HCT116 (cell line): ENCODE data around the gene CCDC15. TPM values are rescaled to one million over a fixed set of nuclear protein-coding genes. Genes with fewer than 3 reads are reported as not detected.
"Not testable (repeated sequence)": the region's sequence is repeated elsewhere in the genome, so short reads cannot be mapped to it uniquely, and the experiment has no call there.

ENCODE experiments used
- ATAC-seq: fragments of 200-7000 bp; cut with Tn5 transposase; 2 replicates; pipeline ENCODE4 v1.9.1; 2020; ENCODE audit warnings: mild to moderate bottlenecking, moderate library complexity
- BruUV-seq: library from RNA; stranded (reverse); fragments of 400-500 nt; replicated peaks from 2 replicates; lab custom pipeline; 2021; lab: Mats Ljungman, UMichigan
- CTCF ChIA-PET: fragments of 300-600 bp; sonication (Branson Sonifier 250); formaldehyde crosslinking; loops from one replicate; lab custom pipeline; 2021; ENCODE audit warnings: antibody characterized with exemption; lab: Charles Lee
- POLR2A ChIA-PET: fragments of 300-600, 350-600 bp; sonication (Branson Sonifier 250); formaldehyde crosslinking; loops from one replicate; lab custom pipeline; 2021; ENCODE audit warnings: antibody characterized with exemption; lab: Charles Lee
- RAD21 ChIA-PET, 2 experiments: fragments of 300-600 bp; sonication (Branson Sonifier 250); formaldehyde crosslinking; loops; one replicate each; lab custom pipeline; 2023; ENCODE audit warnings: low total read pairs in 2 of 2; ENCODE audit not compliant: uncharacterized antibody in 2 of 2, unreplicated experiment in 2 of 2, low non-redundant PET in 1 of 2; lab: Charles Lee
- DNase-seq: peaks from one replicate; pipeline ENCODE4 v3.0.0-alpha.2; 2010; ENCODE audit warnings: low read depth, low spot score
- H2AFZ ChIP-seq: fragments of 200-600 bp; shearing (Covaris generic), sonication (generic); 2 replicates; pipeline ENCODE4 v1.6.1; 2017; ENCODE audit warnings: low read depth, mixed run types, mixed read lengths, antibody characterized with exemption, low read length; ENCODE audit not compliant: poor library complexity, severe bottlenecking
- H3K27ac ChIP-seq: 2 replicates; pipeline ENCODE4 v1.5.1; 2012; ENCODE audit warnings: low read depth, low read length
- H3K27me3 ChIP-seq: fragments of 200-600 bp; sonication (generic); 2 replicates; pipeline ENCODE4 v1.6.1; 2016; ENCODE audit warnings: mixed run types, low read length, mixed read lengths; ENCODE audit not compliant: insufficient read depth
- H3K36me3 ChIP-seq, 2 experiments: fragments of 200-500 bp in 1 of 2; fragments of 200-600 bp in 1 of 2; sonication (Bioruptor generic) in 1 of 2; sonication (generic) in 1 of 2; 2 replicates each; pipeline versions ENCODE4 v1.5.1 to v1.6.1; 2014 to 2016; ENCODE audit warnings: low read length in 2 of 2, inconsistent platforms in 1 of 2, mixed read lengths in 1 of 2, mixed run types in 1 of 2; ENCODE audit not compliant: insufficient read depth in 2 of 2, control insufficient read depth in 1 of 2
- H3K4me1 ChIP-seq, 2 experiments: fragments of 200-600 bp in 1 of 2; sonication (generic) in 1 of 2; 2 replicates each; pipeline versions ENCODE4 v1.5.1 to v1.6.1; 2012 to 2017; ENCODE audit warnings: low read length in 2 of 2, inconsistent platforms in 1 of 2, mild to moderate bottlenecking in 1 of 2, mixed read lengths in 1 of 2, mixed run types in 1 of 2, moderate library complexity in 1 of 2; ENCODE audit not compliant: insufficient read depth in 2 of 2, control insufficient read depth in 1 of 2
- H3K4me2 ChIP-seq: fragments of 200-600 bp; sonication (generic); 2 replicates; pipeline ENCODE4 v1.6.1; 2017; ENCODE audit warnings: mixed run types, low read length, mixed read lengths
- H3K4me3 ChIP-seq, 2 experiments: fragments of 200-600 bp in 1 of 2; sonication (generic) in 1 of 2; replicated peaks in 1 of 2; 2 replicates each; pipeline ENCODE4 v1.5.1; 2011 to 2016; ENCODE audit warnings: low read length in 2 of 2, control low read depth in 1 of 2, low read depth in 1 of 2, mild to moderate bottlenecking in 1 of 2, mixed read lengths in 1 of 2, mixed run types in 1 of 2
- H3K79me2 ChIP-seq: fragments of 200-600 bp; sonication (generic); 2 replicates; pipeline ENCODE4 v1.6.1; 2017; ENCODE audit warnings: mild to moderate bottlenecking, mixed run types, low read length, moderate library complexity, mixed read lengths; ENCODE audit not compliant: insufficient read depth
- H3K9ac ChIP-seq: fragments of 200-600 bp; sonication (generic); 2 replicates; pipeline ENCODE4 v1.6.1; 2016; ENCODE audit warnings: low read length, mixed read lengths
- H3K9me2 ChIP-seq: fragments of 200-600 bp; sonication (generic), shearing (Covaris generic); 2 replicates; pipeline ENCODE4 v1.6.1; 2017; ENCODE audit warnings: mixed run types, mild to moderate bottlenecking, moderate library complexity; ENCODE audit not compliant: insufficient read depth
- H3K9me3 ChIP-seq, 2 experiments: fragments of 200-500 bp in 1 of 2; fragments of 200-600 bp in 1 of 2; sonication (Bioruptor generic) in 1 of 2; sonication (generic) in 1 of 2; 2 replicates each; pipeline ENCODE4 v1.6.1; 2014 to 2017; ENCODE audit warnings: low read length in 2 of 2, mixed read lengths in 2 of 2, inconsistent platforms in 1 of 2, low read depth in 1 of 2, mild to moderate bottlenecking in 1 of 2, mixed run types in 1 of 2, moderate library complexity in 1 of 2; ENCODE audit not compliant: control insufficient read depth in 1 of 2, insufficient read depth in 1 of 2
- H4K20me1 ChIP-seq: fragments of 200-600 bp; sonication (generic), shearing (Covaris generic); 2 replicates; pipeline ENCODE4 v1.6.1; 2017; ENCODE audit warnings: mixed run types, mild to moderate bottlenecking, moderate library complexity; ENCODE audit not compliant: insufficient read depth
- RAD21 ChIP-seq: IDR thresholded peaks from 2 replicates; pipeline ENCODE4 v1.6.1; 2012; ENCODE audit warnings: low read depth, mild to moderate bottlenecking
- ZNF274 ChIP-seq: fragments of 200-500 bp; sonication (Bioruptor generic); IDR thresholded peaks from 2 replicates; pipeline ENCODE4 v1.6.1; 2014; ENCODE audit warnings: mild to moderate bottlenecking, low read depth, low read length, inconsistent platforms
- intact Hi-C: fragments of 100-400 bp; cut with micrococcal nuclease; formaldehyde crosslinking; loops from 2 replicates; pipeline ENCODE4 v1.10.0; 2022
- total RNA-seq: library from RNA; stranded (reverse); gene quantifications from one replicate; pipeline ENCODE4 v1.2.1, GENCODE V29; 2021; ENCODE audit not compliant: unreplicated experiment
- TF ChIP-seq, protein P1 (sequence below), 3 experiments: fragments of 200-600 bp in 1 of 3; sonication (generic) in 1 of 3; IDR thresholded peaks in 2 of 3; conservative IDR thresholded peaks in 1 of 3; 2 replicates each; pipeline ENCODE4 v1.5.1; 2012 to 2017; ENCODE audit warnings: low read depth in 2 of 3, low read length in 2 of 3, antibody characterized with exemption in 1 of 3, borderline replicate concordance in 1 of 3, control low read depth in 1 of 3, mild to moderate bottlenecking in 1 of 3, mixed read lengths in 1 of 3, mixed run types in 1 of 3, moderate library complexity in 1 of 3; ENCODE audit not compliant: insufficient read depth in 1 of 3

Gene CCDC15
- total RNA-seq, 1 experiment from 2014 or later = 2.4 TPM

DNA sequence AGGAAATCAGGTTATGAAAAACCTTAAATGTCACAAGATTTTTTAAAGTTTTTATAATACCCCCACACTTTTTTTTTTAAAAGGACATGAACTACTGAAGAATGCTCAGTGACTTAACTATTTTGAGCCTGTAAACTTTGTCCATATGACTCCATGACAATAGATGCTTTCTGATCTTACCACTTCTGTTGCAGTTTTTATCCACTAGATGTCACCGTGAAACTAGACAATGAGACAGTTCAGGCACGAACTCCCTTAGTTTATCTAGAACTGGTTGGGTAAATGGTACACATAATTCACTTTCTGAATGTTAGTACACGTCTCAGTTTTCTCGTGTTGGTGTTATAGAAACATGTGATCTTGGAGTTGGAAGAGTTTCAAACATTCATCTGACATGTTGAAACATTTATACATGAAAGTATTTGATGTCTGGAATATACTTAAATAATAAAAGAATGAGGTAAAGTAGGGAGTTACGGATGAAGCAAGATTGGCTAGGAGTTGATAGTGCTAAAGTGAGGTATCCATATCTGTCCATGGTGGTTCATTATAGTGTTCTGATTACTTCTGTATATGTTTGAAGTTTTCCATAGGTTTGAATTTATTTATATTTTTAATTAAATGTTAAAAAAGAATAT is 8.1 kb downstream of the CCDC15 start:
- Histone ChIP-seq H3K9ac (no peak overlapping the region), H3K36me3 (no peaks in the 10 kb centered on the region), H3K27ac (no peak overlapping the region), H3K4me3 (no peak overlapping the region), H4K20me1 (no peaks in the 10 kb centered on the region), H3K4me2 (no peak overlapping the region), H3K79me2 (no peaks in the 10 kb centered on the region), H3K9me3 (no peaks in the 10 kb centered on the region), H2AFZ (no peak overlapping the region), H3K27me3 (no peaks in the 10 kb centered on the region), H3K4me1 (no peaks in the 10 kb centered on the region), H3K9me2 (no peaks in the 10 kb centered on the region)
- POLR2A ChIA-PET = no interaction called here
- no TSS peak for BruUV-seq
- peak; percentile 99 for ATAC-seq
- RAD21 ChIA-PET = no interaction called here
- CTCF ChIA-PET = interaction anchor here (0.9 to 1.3 kb wide), 2 partner anchors 180 to 491 kb away, joined by 3 to 5 read pairs; no protein-coding TSS in a partner anchor
- intact Hi-C loops = loop anchor here (1.0 to 10.0 kb wide), 7 partner anchors 129 to 913 kb away; no protein-coding TSS in a partner anchor
- DNase-seq = peak; percentile 71
- TF ChIP-seq, protein P1, sequence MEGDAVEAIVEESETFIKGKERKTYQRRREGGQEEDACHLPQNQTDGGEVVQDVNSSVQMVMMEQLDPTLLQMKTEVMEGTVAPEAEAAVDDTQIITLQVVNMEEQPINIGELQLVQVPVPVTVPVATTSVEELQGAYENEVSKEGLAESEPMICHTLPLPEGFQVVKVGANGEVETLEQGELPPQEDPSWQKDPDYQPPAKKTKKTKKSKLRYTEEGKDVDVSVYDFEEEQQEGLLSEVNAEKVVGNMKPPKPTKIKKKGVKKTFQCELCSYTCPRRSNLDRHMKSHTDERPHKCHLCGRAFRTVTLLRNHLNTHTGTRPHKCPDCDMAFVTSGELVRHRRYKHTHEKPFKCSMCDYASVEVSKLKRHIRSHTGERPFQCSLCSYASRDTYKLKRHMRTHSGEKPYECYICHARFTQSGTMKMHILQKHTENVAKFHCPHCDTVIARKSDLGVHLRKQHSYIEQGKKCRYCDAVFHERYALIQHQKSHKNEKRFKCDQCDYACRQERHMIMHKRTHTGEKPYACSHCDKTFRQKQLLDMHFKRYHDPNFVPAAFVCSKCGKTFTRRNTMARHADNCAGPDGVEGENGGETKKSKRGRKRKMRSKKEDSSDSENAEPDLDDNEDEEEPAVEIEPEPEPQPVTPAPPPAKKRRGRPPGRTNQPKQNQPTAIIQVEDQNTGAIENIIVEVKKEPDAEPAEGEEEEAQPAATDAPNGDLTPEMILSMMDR (IDR thresholded peaks at IDR 0.05 in 2 of 3, conservative IDR thresholded peaks at IDR 0.05 in 1 of 3; ENCODE audit: borderline replicate concordance in 1 of 3, insufficient read depth in 1 of 3, low read depth in 2 of 3, low read length in 2 of 3) = peak; percentile 59 to 93 (median 81)
- TF ChIP-seq RAD21 = peak; percentile 96
- no peak for TF ChIP-seq ZNF274

DNA sequence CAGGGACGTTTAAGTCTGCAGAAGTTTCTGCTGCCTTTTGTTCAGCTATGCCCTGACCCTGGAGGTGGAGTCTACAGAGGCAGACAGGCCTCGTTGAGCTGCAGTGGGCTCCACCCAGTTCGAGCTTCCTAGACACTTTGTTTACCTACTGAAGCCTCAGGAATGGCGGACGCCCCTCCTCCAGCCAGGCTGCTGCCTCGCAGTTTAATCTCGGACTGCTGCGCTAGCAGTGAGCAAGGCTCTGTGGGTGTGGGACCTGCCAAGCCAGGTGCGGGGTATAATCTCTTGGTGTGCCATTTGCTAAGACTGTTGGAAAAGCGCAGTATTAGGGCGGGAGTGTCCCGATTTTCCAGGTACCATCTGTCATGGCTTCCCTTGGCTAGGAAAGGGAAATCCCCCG is 14.2 kb downstream of the CCDC15 start:
- BruUV-seq, H3K9ac ChIP-seq, H3K9me3 ChIP-seq, RAD21 ChIA-PET, POLR2A ChIA-PET, ATAC-seq, H3K27ac ChIP-seq, H3K36me3 ChIP-seq, H3K9me2 ChIP-seq, H3K4me2 ChIP-seq, H2AFZ ChIP-seq, H3K4me1 ChIP-seq, H3K4me3 ChIP-seq, H3K79me2 ChIP-seq, CTCF ChIA-PET, H3K27me3 ChIP-seq, H4K20me1 ChIP-seq, DNase-seq: not testable (repeated sequence)
- intact Hi-C loops = loop anchor here (10.0 kb wide), 1 partner anchor 257 kb away; no protein-coding TSS in a partner anchor
